SK-N-SH (cell line): ENCODE data around the gene ZBTB16. TPM values are rescaled to one million over a fixed set of nuclear protein-coding genes. Genes with fewer than 3 reads are reported as not detected.

Experiments
- CTCF ChIA-PET: fragments of 300-600, 350-600 bp; formaldehyde crosslinking; extraction: SDS; loops from one replicate; lab custom pipeline; 2021; lab: Yijun Ruan, JAX
- POLR2A ChIA-PET: fragments of 350-600 bp; sonication (Branson Sonifier 250); formaldehyde crosslinking; extraction: SDS; loops from one replicate; lab custom pipeline; 2020; ENCODE audit warnings: antibody characterized with exemption, inconsistent platforms; lab: Yijun Ruan, JAX
- DNase-seq: peaks from one replicate; pipeline ENCODE4 v3.0.0; 2012
- H2AFZ ChIP-seq: fragments of 200-600 bp; sonication (generic); 2 replicates; pipeline ENCODE4 v1.8.1; 2016; ENCODE audit warnings: antibody characterized with exemption, mild to moderate bottlenecking, low read depth
- H3F3A ChIP-seq: fragments of 200-600 bp; sonication (generic); replicated peaks from 2 replicates; pipeline ENCODE3; 2016; ENCODE audit warnings: antibody characterized with exemption, mild to moderate bottlenecking; ENCODE audit not compliant: insufficient read depth
- H3K27ac ChIP-seq, 2 experiments: fragments of 200-500 bp in 1 of 2; fragments of 200-600 bp in 1 of 2; sonication (Bioruptor generic) in 1 of 2; sonication (generic), shearing (Covaris generic) in 1 of 2; 2 replicates each; pipeline versions ENCODE4 v1.5.1 to v1.6.1; 2014 to 2016; ENCODE audit warnings: low read depth in 2 of 2, inconsistent platforms in 1 of 2, low read length in 1 of 2, mild to moderate bottlenecking in 1 of 2, mixed read lengths in 1 of 2
- H3K27me3 ChIP-seq: fragments of 200-600 bp; sonication (generic), shearing (Covaris generic); 2 replicates; pipeline ENCODE4 v1.6.1; 2016; ENCODE audit warnings: mixed run types; ENCODE audit not compliant: insufficient read depth
- H3K36me3 ChIP-seq, 2 experiments: fragments of 200-500 bp in 1 of 2; fragments of 200-600 bp in 1 of 2; sonication (Bioruptor generic) in 1 of 2; sonication (generic) in 1 of 2; replicated peaks in 1 of 2; 2 replicates each; pipeline versions ENCODE3 to v1.5.1; 2014 to 2016; ENCODE audit warnings: low read length in 1 of 2, mild to moderate bottlenecking in 1 of 2; ENCODE audit not compliant: insufficient read depth in 2 of 2, control insufficient read depth in 1 of 2
- H3K4me1 ChIP-seq, 2 experiments: fragments of 200-500 bp in 1 of 2; fragments of 200-600 bp in 1 of 2; sonication (Bioruptor generic) in 1 of 2; sonication (generic), shearing (Covaris generic) in 1 of 2; 2 replicates each; pipeline versions ENCODE4 v1.5.1 to v1.6.1; 2014 to 2016; ENCODE audit warnings: low read depth in 1 of 2, low read length in 1 of 2, mixed run types in 1 of 2; ENCODE audit not compliant: insufficient read depth in 2 of 2, control insufficient read depth in 1 of 2
- H3K4me2 ChIP-seq: fragments of 200-600 bp; sonication (generic), shearing (Covaris generic); 2 replicates; pipeline ENCODE4 v1.6.1; 2017; ENCODE audit warnings: mixed run types
- H3K4me3 ChIP-seq, 2 experiments: fragments of 200-500 bp in 1 of 2; fragments of 200-600 bp in 1 of 2; sonication (Bioruptor generic) in 1 of 2; sonication (generic), shearing (Covaris generic) in 1 of 2; 2 replicates each; pipeline versions ENCODE4 v1.5.1 to v1.8.1; 2014 to 2016; ENCODE audit warnings: low read depth in 2 of 2, inconsistent platforms in 1 of 2, low read length in 1 of 2, mild to moderate bottlenecking in 1 of 2, mixed read lengths in 1 of 2, moderate library complexity in 1 of 2
- H3K79me2 ChIP-seq: fragments of 200-600 bp; sonication (generic); 2 replicates; pipeline ENCODE4 v1.8.1; 2017; ENCODE audit warnings: mild to moderate bottlenecking; ENCODE audit not compliant: insufficient read depth
- H3K9ac ChIP-seq: fragments of 200-600 bp; sonication (generic); 2 replicates; pipeline ENCODE4 v1.6.1; 2017; ENCODE audit warnings: mixed run types
- H3K9me2 ChIP-seq: fragments of 200-600 bp; sonication (generic); 2 replicates; pipeline ENCODE4 v1.6.1; 2017; ENCODE audit warnings: mixed run types
- H3K9me3 ChIP-seq: fragments of 200-600 bp; sonication (generic); 2 replicates; pipeline ENCODE4 v1.6.1; 2017; ENCODE audit warnings: mixed run types, mild to moderate bottlenecking, moderate library complexity
- H4K20me1 ChIP-seq: fragments of 200-600 bp; sonication (generic); 2 replicates; pipeline ENCODE4 v1.6.1; 2017; ENCODE audit warnings: mild to moderate bottlenecking, mixed run types; ENCODE audit not compliant: insufficient read depth
- ELF1 ChIP-seq: IDR thresholded peaks from 2 replicates; pipeline ENCODE4 v1.4.0; 2012
- EP300 ChIP-seq, 2 experiments: IDR thresholded peaks; 2 replicates each; pipeline versions ENCODE4 v1.4.0 to v1.6.1; 2012; ENCODE audit warnings: borderline replicate concordance in 1 of 2, low read depth in 1 of 2, low read length in 1 of 2
- FOSL2 ChIP-seq: IDR thresholded peaks from 2 replicates; pipeline ENCODE4 v1.4.0; 2012; ENCODE audit warnings: low read depth, mild to moderate bottlenecking, moderate library complexity, borderline replicate concordance
- GATA2 ChIP-seq: sonication (generic); formaldehyde crosslinking; IDR thresholded peaks from 2 replicates; pipeline ENCODE4 v1.5.0; 2020; ENCODE audit warnings: mild to moderate bottlenecking, missing genetic modification reagents
- IRF3 ChIP-seq: fragments of 150-350 bp; IDR thresholded peaks from 2 replicates; pipeline ENCODE4 v1.6.1; 2016; ENCODE audit warnings: mild to moderate bottlenecking, low read depth, low read length
- JUND ChIP-seq: IDR thresholded peaks from 2 replicates; pipeline ENCODE4 v1.4.0; 2012
- MXI1 ChIP-seq: IDR thresholded peaks from 2 replicates; pipeline ENCODE4 v1.6.1; 2012; ENCODE audit warnings: mild to moderate bottlenecking, low read depth, low read length, improper control_type of control experiment
- NFIC ChIP-seq: IDR thresholded peaks from 2 replicates; pipeline ENCODE4 v1.4.0; 2012; ENCODE audit warnings: borderline replicate concordance
- NRF1 ChIP-seq: IDR thresholded peaks from 2 replicates; pipeline ENCODE4 v1.6.1; 2012; ENCODE audit warnings: low read depth, mild to moderate bottlenecking, low read length
- POLR2AphosphoS5 ChIP-seq: IDR thresholded peaks from 2 replicates; pipeline ENCODE4 v1.6.1; 2012; ENCODE audit warnings: low read depth, low read length
- RCOR1 ChIP-seq: fragments of 150-350 bp; IDR thresholded peaks from 2 replicates; pipeline ENCODE4 v1.6.1; 2017; ENCODE audit warnings: antibody characterized with exemption, low read length
- RFX5 ChIP-seq: IDR thresholded peaks from 2 replicates; pipeline ENCODE4 v1.6.1; 2012; ENCODE audit warnings: mild to moderate bottlenecking, improper control_type of control experiment, low read length
- RXRA ChIP-seq: IDR thresholded peaks from 2 replicates; pipeline ENCODE4 v1.4.0; 2012; ENCODE audit warnings: low read depth, mild to moderate bottlenecking, borderline replicate concordance
- SIN3A ChIP-seq: IDR thresholded peaks from 2 replicates; pipeline ENCODE4 v1.6.1; 2012; ENCODE audit warnings: low read depth, mild to moderate bottlenecking, low read length, moderate library complexity, borderline replicate concordance
- TCF12 ChIP-seq: IDR thresholded peaks from 2 replicates; pipeline ENCODE4 v1.4.0; 2012
- USF2 ChIP-seq: fragments of 150-350 bp; IDR thresholded peaks from 2 replicates; pipeline ENCODE4 v1.6.1; 2017; ENCODE audit warnings: antibody characterized with exemption, low read length, low read depth, borderline replicate concordance
- YY1 ChIP-seq: IDR thresholded peaks from 2 replicates; pipeline ENCODE4 v1.4.0; 2012; ENCODE audit warnings: low read depth, mild to moderate bottlenecking
- WGBS: methylation state at CpG from one replicate; pipeline ENCODE4 v1.1.6; 2017; ENCODE audit warnings: low lambda C conversion rate; 5-methylcytosine and 5-hydroxymethylcytosine counted together
- polyA plus RNA-seq, 3 experiments: library from polyadenylated mRNA; depleted of rRNA; stranded (reverse); fragments of >200 nt; gene quantifications; 2 replicates each; pipeline ENCODE4 v1.2.3, GENCODE V29; 2012
- TF ChIP-seq, protein P1 (sequence below): IDR thresholded peaks from 2 replicates; pipeline ENCODE4 v1.4.0; 2012; ENCODE audit warnings: low read depth
- TF ChIP-seq, protein P2 (sequence below): IDR thresholded peaks from 2 replicates; pipeline ENCODE4; 2012

Gene ZBTB16
- polyA plus RNA-seq, 1 of the 3 experiments (the other 2 are of a cell fraction), result not detected

DNA sequence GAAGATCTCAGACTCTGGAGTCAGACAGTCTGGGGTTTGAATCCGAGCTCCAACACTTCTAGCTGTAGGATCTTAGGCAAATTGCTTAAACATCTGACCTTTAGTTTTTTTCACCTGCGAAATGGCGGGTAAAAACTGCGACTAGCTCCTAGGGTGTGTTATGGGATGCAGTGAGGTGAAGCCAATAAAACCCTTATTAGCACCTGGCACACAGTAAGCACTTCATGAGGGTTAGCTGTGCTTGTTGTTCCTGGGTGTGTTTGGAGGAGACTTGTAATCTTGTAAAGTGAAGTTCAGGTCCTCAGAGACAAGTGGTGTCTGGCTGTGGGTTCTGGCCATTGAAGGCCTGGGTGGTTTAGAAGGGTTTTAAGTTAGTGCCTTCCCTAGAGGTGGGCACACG, 68.9 kb downstream of the ZBTB16 start:
- no peak overlapping the region for H3K9ac ChIP-seq
- no peaks in the 10 kb centered on the region for H3F3A ChIP-seq
- H3K27ac ChIP-seq, result no peak overlapping the region
- WGBS, result 51% methylated on average over 5 of the region's 5 CpGs
- DNase-seq, result no peak
- no peak overlapping the region for H3K4me2 ChIP-seq
- no peaks in the 10 kb centered on the region for H3K4me1 ChIP-seq
- TF ChIP-seq TCF12 (no peak), FOSL2 (no peak), RFX5 (no peak), ELF1 (no peak), GATA2 (CRISPR knock-in tag) (no peak), MXI1 (no peak), RCOR1 (no peak), USF2 (no peak), SIN3A (no peak), POLR2AphosphoS5 (no peak), EP300 (IDR thresholded peaks at IDR 0.05; ENCODE audit: borderline replicate concordance in 1 of 2, low read depth in 1 of 2, low read length in 1 of 2) (no peak), NRF1 (no peak), NFIC (no peak), YY1 (no peak), JUND (no peak), IRF3 (no peak), RXRA (no peak)
- TF ChIP-seq, protein P1, sequence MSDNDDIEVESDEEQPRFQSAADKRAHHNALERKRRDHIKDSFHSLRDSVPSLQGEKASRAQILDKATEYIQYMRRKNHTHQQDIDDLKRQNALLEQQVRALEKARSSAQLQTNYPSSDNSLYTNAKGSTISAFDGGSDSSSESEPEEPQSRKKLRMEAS, result no peak
- TF ChIP-seq, protein P2, sequence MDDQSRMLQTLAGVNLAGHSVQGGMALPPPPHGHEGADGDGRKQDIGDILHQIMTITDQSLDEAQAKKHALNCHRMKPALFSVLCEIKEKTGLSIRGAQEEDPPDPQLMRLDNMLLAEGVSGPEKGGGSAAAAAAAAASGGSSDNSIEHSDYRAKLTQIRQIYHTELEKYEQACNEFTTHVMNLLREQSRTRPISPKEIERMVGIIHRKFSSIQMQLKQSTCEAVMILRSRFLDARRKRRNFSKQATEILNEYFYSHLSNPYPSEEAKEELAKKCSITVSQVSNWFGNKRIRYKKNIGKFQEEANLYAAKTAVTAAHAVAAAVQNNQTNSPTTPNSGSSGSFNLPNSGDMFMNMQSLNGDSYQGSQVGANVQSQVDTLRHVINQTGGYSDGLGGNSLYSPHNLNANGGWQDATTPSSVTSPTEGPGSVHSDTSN, result no peak
- ChIA-PET POLR2A (no interaction called here), CTCF (interaction anchor here (2.4 kb wide), 1 partner anchor 132 kb away, joined by 8 read pairs; no protein-coding TSS in a partner anchor)
- H2AFZ ChIP-seq, result no peak overlapping the region
- H3K4me3 ChIP-seq, result no peak overlapping the region
- no peaks in the 10 kb centered on the region for H3K9me3 ChIP-seq
- H4K20me1 ChIP-seq, result no peaks in the 10 kb centered on the region
- no peaks in the 10 kb centered on the region for H3K9me2 ChIP-seq
- no peaks in the 10 kb centered on the region for H3K36me3 ChIP-seq
- no peaks in the 10 kb centered on the region for H3K79me2 ChIP-seq
- H3K27me3 ChIP-seq, result peaks cover 18% of the 10 kb centered on the region; the same call in 1 of the 2 replicates
